OCI-LY7 (cell line): Measurements from ENCODE around the gene KRI1. TPM values are rescaled to one million over a fixed set of nuclear protein-coding genes. Genes with fewer than 3 reads are reported as not detected.

Source experiments
- BruUV-seq: library from RNA; stranded (reverse); fragments of 400-500 nt; replicated peaks from 2 replicates; lab custom pipeline; 2021; lab: Mats Ljungman, UMichigan
- CTCF ChIA-PET: fragments of 300-600 bp; sonication (Branson Sonifier 250); formaldehyde crosslinking; loops from one replicate; lab custom pipeline; 2022; ENCODE audit warnings: antibody characterized with exemption; ENCODE audit not compliant: unreplicated experiment; lab: Charles Lee
- POLR2A ChIA-PET: fragments of 300-600 bp; sonication (Branson Sonifier 250); formaldehyde crosslinking; loops from one replicate; lab custom pipeline; 2022; ENCODE audit warnings: antibody characterized with exemption; lab: Charles Lee
- DNase-seq: peaks from one replicate; pipeline ENCODE4 v3.0.0-alpha.2; 2015; ENCODE audit warnings: low spot score
- H2AFZ ChIP-seq: fragments of 200-600 bp; sonication (generic), shearing (Covaris generic); 2 replicates; pipeline ENCODE4 v1.6.1; 2014; ENCODE audit warnings: mild to moderate bottlenecking, antibody characterized with exemption, low read length, moderate library complexity
- H3K27ac ChIP-seq: fragments of 200-600 bp; sonication (generic); 2 replicates; pipeline ENCODE4 v1.5.1; 2014; ENCODE audit warnings: mixed run types, low read depth, mild to moderate bottlenecking, moderate library complexity, low read length, inconsistent platforms; ENCODE audit not compliant: poor library complexity, severe bottlenecking
- H3K36me3 ChIP-seq: fragments of 200-600 bp; sonication (generic); 2 replicates; pipeline ENCODE4 v1.6.1; 2014; ENCODE audit warnings: mild to moderate bottlenecking, antibody characterized with exemption, low read length, moderate library complexity, mixed read lengths; ENCODE audit not compliant: insufficient read depth
- H3K4me1 ChIP-seq: fragments of 200-600 bp; sonication (generic); 2 replicates; pipeline ENCODE4 v1.5.1; 2014; ENCODE audit warnings: mild to moderate bottlenecking, low read length; ENCODE audit not compliant: insufficient read depth, poor library complexity, severe bottlenecking
- H3K4me2 ChIP-seq: fragments of 200-600 bp; sonication (generic); 2 replicates; pipeline ENCODE4 v1.6.1; 2014; ENCODE audit warnings: mild to moderate bottlenecking, low read length
- H3K4me3 ChIP-seq: fragments of 200-600 bp; sonication (generic); 2 replicates; pipeline ENCODE4 v1.5.1; 2014; ENCODE audit warnings: mild to moderate bottlenecking, low read depth, low read length; ENCODE audit not compliant: poor library complexity, severe bottlenecking
- H3K79me2 ChIP-seq: fragments of 200-600 bp; sonication (generic); 2 replicates; pipeline ENCODE4 v1.6.1; 2016; ENCODE audit warnings: low read depth, mild to moderate bottlenecking, low read length, moderate library complexity, mixed read lengths; ENCODE audit not compliant: insufficient read depth
- H3K9me2 ChIP-seq: fragments of 200-600 bp; sonication (generic); 2 replicates; pipeline ENCODE4 v1.6.1; 2016; ENCODE audit warnings: mild to moderate bottlenecking, low read length, mixed read lengths; ENCODE audit not compliant: insufficient read depth
- H3K9me3 ChIP-seq: fragments of 200-600 bp; sonication (generic); 2 replicates; pipeline ENCODE4 v1.6.1; 2014; ENCODE audit warnings: mild to moderate bottlenecking, mixed run types, low read length, mixed read lengths
- H4K20me1 ChIP-seq: fragments of 200-600 bp; sonication (generic); 2 replicates; pipeline ENCODE4 v1.6.1; 2014; ENCODE audit warnings: mild to moderate bottlenecking, antibody characterized with exemption, low read length, moderate library complexity, mixed read lengths; ENCODE audit not compliant: insufficient read depth
- EZH2phosphoT487 ChIP-seq: fragments of 200-600 bp; sonication (generic); IDR thresholded peaks from 2 replicates; pipeline ENCODE4 v1.6.1; 2018; ENCODE audit warnings: low read depth, borderline replicate concordance, mild to moderate bottlenecking, mixed run types, antibody characterized with exemption, low read length, moderate library complexity, mixed read lengths
- intact Hi-C: fragments of 100-400 bp; cut with micrococcal nuclease; formaldehyde crosslinking; loops from one replicate; pipeline ENCODE4 v1.10.0; 2022; ENCODE audit not compliant: unreplicated experiment
- total RNA-seq, 2 experiments: library from RNA; depleted of rRNA in 1 of 2; stranded (reverse); fragments of >200 nt in 1 of 2; shearing (Covaris generic) in 1 of 2; gene quantifications; 2 replicates each; pipeline ENCODE4 v1.2.3, GENCODE V29; 2014 to 2022
- TF ChIP-seq, protein P1 (sequence below): fragments of 200-600 bp; sonication (generic); conservative IDR thresholded peaks from 2 replicates; pipeline ENCODE4 v1.5.1; 2014; ENCODE audit warnings: mild to moderate bottlenecking, antibody characterized with exemption, low read length, moderate library complexity, mixed read lengths

Gene KRI1
- total RNA-seq, 2 experiments from 2014 or later: 53.6 to 58.4 TPM

DNA sequence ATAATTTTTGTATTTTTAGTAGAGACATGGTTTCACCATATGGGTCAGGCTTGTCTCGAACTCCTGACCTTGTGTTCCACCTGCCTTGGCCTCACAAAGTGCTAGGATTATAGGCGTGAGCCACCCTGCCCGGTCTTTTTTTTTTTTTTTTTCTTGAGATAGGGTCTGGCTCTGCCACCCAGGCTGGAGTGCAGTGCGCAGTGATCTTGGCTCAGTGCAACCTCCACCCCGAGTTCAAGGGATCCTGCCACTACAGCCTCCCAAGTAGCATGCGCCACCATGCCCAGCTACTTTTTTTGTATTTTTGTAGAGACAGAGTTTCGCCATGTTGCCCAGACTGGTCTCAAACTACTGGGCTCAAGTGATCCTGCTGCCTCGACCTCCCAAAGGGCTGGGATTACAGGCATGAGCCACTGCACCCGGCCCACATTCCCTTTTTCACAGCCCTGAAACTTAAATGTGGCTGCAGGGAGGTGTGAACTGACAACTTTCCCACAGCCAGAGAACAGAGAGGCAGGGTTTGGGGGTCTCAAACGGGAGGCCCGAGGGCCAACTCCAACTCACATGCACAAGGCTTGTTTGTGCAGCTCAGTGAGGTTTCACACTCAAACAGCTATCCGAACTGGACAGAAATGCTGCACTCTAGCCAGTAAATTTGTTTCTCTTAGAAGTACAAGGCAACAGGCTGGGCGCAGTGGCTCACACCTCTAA lies 44.2 kb downstream of the KRI1 start:
- Histone ChIP-seq H3K9me3 (no peaks in the 10 kb centered on the region), H3K4me2 (no peak overlapping the region), H3K27ac (no peak overlapping the region), H3K36me3 (no peaks in the 10 kb centered on the region), H3K4me3 (no peak overlapping the region), H3K9me2 (no peaks in the 10 kb centered on the region), H2AFZ (no peak overlapping the region), H4K20me1 (no peaks in the 10 kb centered on the region), H3K79me2 (no peaks in the 10 kb centered on the region), H3K4me1 (peaks cover 13% of the 10 kb centered on the region)
- CTCF ChIA-PET: no interaction called here
- intact Hi-C loops: no loop called here
- no TSS peak for BruUV-seq
- POLR2A ChIA-PET: interaction anchor here (0.6 to 1.3 kb wide), 3 partner anchors 13 to 176 kb away, joined by 3 to 4 read pairs (median 3); no protein-coding TSS in a partner anchor
- TF ChIP-seq EZH2phosphoT487: no peak
- TF ChIP-seq, protein P1, sequence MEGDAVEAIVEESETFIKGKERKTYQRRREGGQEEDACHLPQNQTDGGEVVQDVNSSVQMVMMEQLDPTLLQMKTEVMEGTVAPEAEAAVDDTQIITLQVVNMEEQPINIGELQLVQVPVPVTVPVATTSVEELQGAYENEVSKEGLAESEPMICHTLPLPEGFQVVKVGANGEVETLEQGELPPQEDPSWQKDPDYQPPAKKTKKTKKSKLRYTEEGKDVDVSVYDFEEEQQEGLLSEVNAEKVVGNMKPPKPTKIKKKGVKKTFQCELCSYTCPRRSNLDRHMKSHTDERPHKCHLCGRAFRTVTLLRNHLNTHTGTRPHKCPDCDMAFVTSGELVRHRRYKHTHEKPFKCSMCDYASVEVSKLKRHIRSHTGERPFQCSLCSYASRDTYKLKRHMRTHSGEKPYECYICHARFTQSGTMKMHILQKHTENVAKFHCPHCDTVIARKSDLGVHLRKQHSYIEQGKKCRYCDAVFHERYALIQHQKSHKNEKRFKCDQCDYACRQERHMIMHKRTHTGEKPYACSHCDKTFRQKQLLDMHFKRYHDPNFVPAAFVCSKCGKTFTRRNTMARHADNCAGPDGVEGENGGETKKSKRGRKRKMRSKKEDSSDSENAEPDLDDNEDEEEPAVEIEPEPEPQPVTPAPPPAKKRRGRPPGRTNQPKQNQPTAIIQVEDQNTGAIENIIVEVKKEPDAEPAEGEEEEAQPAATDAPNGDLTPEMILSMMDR: no peak
- DNase-seq: no peak

DNA sequence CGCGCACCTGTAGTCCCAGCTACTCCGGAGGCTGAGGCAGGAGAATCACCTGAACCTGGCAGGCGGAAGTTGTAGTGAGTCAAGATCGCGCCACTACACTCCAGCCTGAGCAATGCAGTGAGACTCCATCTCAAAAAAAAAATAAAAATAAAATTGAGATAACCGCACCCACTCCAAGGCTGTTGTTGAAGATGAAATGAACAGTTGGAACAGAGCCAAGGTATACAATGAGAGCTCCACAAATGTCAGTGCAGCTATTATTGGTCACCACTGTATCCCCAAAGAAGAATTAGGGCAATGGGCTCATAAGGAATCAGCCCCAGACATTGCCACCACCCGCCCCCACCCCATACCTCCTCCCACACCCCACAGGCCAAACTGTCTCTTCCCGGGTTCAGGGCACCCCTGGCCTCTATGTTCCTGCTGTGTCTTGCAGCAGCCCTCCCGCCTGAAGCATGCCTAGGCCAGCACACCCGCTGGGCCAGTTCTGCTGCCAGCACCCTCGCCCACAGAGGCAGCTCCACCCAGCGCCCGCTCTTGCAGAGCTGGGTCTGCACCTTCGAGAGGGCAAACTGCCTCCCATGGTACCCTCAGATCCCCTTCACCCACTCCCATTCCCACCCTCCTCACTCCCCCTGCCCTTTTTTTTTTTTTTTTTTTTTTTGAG lies 45.0 kb downstream of the KRI1 start:
- CTCF ChIA-PET: no interaction called here
- no TSS peak for BruUV-seq
- TF ChIP-seq EZH2phosphoT487: no peak
- TF ChIP-seq, protein P1: no peak
- Histone ChIP-seq H2AFZ (no peak overlapping the region), H4K20me1 (no peaks in the 10 kb centered on the region), H3K9me3 (no peaks in the 10 kb centered on the region), H3K4me1 (peaks cover 13% of the 10 kb centered on the region), H3K27ac (no peak overlapping the region), H3K79me2 (no peaks in the 10 kb centered on the region), H3K4me2 (no peak overlapping the region), H3K9me2 (no peaks in the 10 kb centered on the region), H3K36me3 (no peaks in the 10 kb centered on the region), H3K4me3 (no peak overlapping the region)
- POLR2A ChIA-PET: no interaction called here
- DNase-seq: no peak
- intact Hi-C loops: no loop called here

- ChIA-PET POLR2A (no interaction called here), CTCF (no interaction called here)
- Histone ChIP-seq H3K4me3 (no peak overlapping the region), H3K9me3 (no peaks in the 10 kb centered on the region), H3K4me2 (no peak overlapping the region), H3K36me3 (no peaks in the 10 kb centered on the region), H3K9me2 (no peaks in the 10 kb centered on the region), H4K20me1 (no peaks in the 10 kb centered on the region), H3K4me1 (peaks cover 13% of the 10 kb centered on the region), H3K27ac (no peak overlapping the region), H3K79me2 (no peaks in the 10 kb centered on the region), H2AFZ (no peak overlapping the region)
- DNase-seq: no peak
- intact Hi-C loops: no loop called here
- BruUV-seq: no TSS peak
- TF ChIP-seq, protein P1: no peak
- no peak for TF ChIP-seq EZH2phosphoT487
These were observed 46.4 kb downstream of the KRI1 start for GRCh38 chr19:10519421-10519820.
